Activated T-helper 1 cell treated with Interleukin-2 at 50 U/mL for 16 hours (primary cell): ENCODE results near the gene SHISA4.

ENCODE experiments used
- DNase-seq: peaks from one replicate; pipeline ENCODE4 v3.0.0-alpha.2; 2020; ENCODE audit warnings: low read depth

Gene SHISA4

GRCh38 chr1:201882665-201883132 is 6.0 kb upstream of the SHISA4 start:
- DNase-seq, result no peak

- no peak for DNase-seq
These were observed 5.4 kb upstream of the SHISA4 start for GRCh38 chr1:201883266-201883665.

GRCh38 chr1:201883786-201884185 is 4.9 kb upstream of the SHISA4 start:
- no peak for DNase-seq

GRCh38 chr1:201884425-201884824 is 4.3 kb upstream of the SHISA4 start:
- no peak for DNase-seq

GRCh38 chr1:201885531-201886075 is 3.1 kb upstream of the SHISA4 start:
- no peak for DNase-seq

GRCh38 chr1:201886103-201886885 is 2.4 kb upstream of the SHISA4 start:
- DNase-seq, result no peak

- no peak for DNase-seq
These were observed 1.4 kb upstream of the SHISA4 start for GRCh38 chr1:201887116-201887866.

- DNase-seq, result peak; percentile 2
These were observed 631 bp downstream of the SHISA4 start for GRCh38 chr1:201889090-201889968.

- DNase-seq, result no peak
These were observed 1.5 kb downstream of the SHISA4 start for GRCh38 chr1:201890223-201890622.

GRCh38 chr1:201890806-201891450 is 2.2 kb downstream of the SHISA4 start:
- no peak for DNase-seq

- DNase-seq, result no peak
These were observed 2.9 kb downstream of the SHISA4 start for GRCh38 chr1:201891451-201892045.

GRCh38 chr1:201892211-201892610 is 3.5 kb downstream of the SHISA4 start:
- DNase-seq, result no peak

- no peak for DNase-seq
These were observed 4.7 kb downstream of the SHISA4 start for GRCh38 chr1:201893431-201893830.

GRCh38 chr1:201894343-201895119 is 5.8 kb downstream of the SHISA4 start:
- DNase-seq, result no peak

- no peak for DNase-seq
These were observed 6.5 kb downstream of the SHISA4 start for GRCh38 chr1:201895120-201895665.

GRCh38 chr1:201895913-201896807 is 7.5 kb downstream of the SHISA4 start:
- peak; percentile 62 for DNase-seq

GRCh38 chr1:201896951-201897391 is 8.3 kb downstream of the SHISA4 start:
- no peak for DNase-seq

GRCh38 chr1:201898240-201898894 is 9.7 kb downstream of the SHISA4 start:
- DNase-seq, result no peak
